Calu3 (cell line): ENCODE measurements around the gene LARGE1. TPM values are rescaled to one million over a fixed set of nuclear protein-coding genes. Genes with fewer than 3 reads are reported as not detected.

Source experiments
- BruUV-seq: library from RNA; stranded (reverse); fragments of 400-500 nt; replicated peaks from 2 replicates; lab custom pipeline; 2021; lab: Mats Ljungman, UMichigan
- CTCF ChIA-PET: fragments of 300-600 bp; sonication (Branson Sonifier 250); formaldehyde crosslinking; loops from one replicate; lab custom pipeline; 2022; ENCODE audit warnings: antibody characterized with exemption; lab: Charles Lee
- DNase-seq: peaks from one replicate; pipeline ENCODE4 v3.0.0; 2022
- H3K27ac Mint-ChIP-seq: one replicate; pipeline ENCODE4 v1.8.0; 2022; ENCODE audit warnings: mixed read lengths; ENCODE audit not compliant: unreplicated experiment
- H3K27me3 Mint-ChIP-seq: one replicate; pipeline ENCODE4 v1.8.0; 2022; ENCODE audit warnings: mixed read lengths; ENCODE audit not compliant: unreplicated experiment
- H3K36me3 Mint-ChIP-seq: one replicate; pipeline ENCODE4 v1.8.0; 2022; ENCODE audit warnings: mild to moderate bottlenecking, moderate library complexity, mixed read lengths; ENCODE audit not compliant: insufficient read depth, unreplicated experiment
- H3K4me1 Mint-ChIP-seq: one replicate; pipeline ENCODE4 v1.8.0; 2022; ENCODE audit warnings: mild to moderate bottlenecking, low read depth, mixed read lengths; ENCODE audit not compliant: unreplicated experiment
- H3K4me3 Mint-ChIP-seq: one replicate; pipeline ENCODE4 v1.8.0; 2022; ENCODE audit warnings: mild to moderate bottlenecking, low read depth, moderate library complexity, mixed read lengths; ENCODE audit not compliant: unreplicated experiment
- H3K9me3 Mint-ChIP-seq: one replicate; pipeline ENCODE4 v1.8.0; 2022; ENCODE audit warnings: low read depth, mixed read lengths; ENCODE audit not compliant: unreplicated experiment
- intact Hi-C: fragments of 100-400 bp; cut with micrococcal nuclease; formaldehyde crosslinking; loops from one replicate; pipeline ENCODE4 v1.10.0; 2022; ENCODE audit not compliant: unreplicated experiment
- total RNA-seq: library from RNA; stranded (reverse); gene quantifications from 2 replicates; pipeline ENCODE4 v1.2.3, GENCODE V29; 2022
- TF ChIP-seq, protein P1 (sequence below): fragments of 200-600 bp; IDR thresholded peaks from one replicate; pipeline ENCODE4 v1.8.0; 2022; ENCODE audit warnings: antibody characterized with exemption; ENCODE audit not compliant: unreplicated experiment

The LARGE1 gene
- total RNA-seq, 1 experiment from 2014 or later, result 11.6 TPM

DNA sequence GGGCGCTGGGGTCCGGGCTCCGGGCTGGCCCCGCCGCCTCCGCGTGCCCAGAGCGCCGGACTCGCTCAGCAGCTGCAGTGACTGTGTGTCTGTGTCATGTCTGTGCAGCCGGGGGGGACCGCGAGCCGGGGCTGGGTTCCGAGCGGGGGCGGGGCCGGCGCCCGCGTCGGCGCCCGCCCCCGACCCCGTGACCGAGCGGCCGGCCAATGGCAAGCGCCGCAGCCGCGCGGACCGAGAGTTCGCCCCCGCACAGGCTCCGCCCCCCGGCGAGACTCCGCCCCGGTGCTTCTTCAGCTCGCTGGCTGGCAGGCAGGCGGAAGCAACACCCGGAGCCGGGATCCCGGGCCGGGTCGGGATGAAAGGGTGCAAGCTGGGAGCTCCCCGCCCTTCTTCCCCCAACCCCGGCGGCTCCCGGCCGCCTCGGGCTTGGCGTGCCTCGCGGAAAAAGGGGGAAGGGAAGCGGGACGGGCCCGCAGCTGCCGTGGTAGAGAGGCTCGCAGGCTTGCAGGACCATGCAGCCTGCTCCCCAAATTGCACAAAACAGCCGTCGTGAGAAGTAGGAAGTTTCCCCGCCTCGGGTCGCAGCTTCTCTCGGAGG, 750 bp upstream of the LARGE1 start:
- CTCF ChIA-PET, result interaction anchor here (0.6 to 1.3 kb wide), 4 partner anchors 16 to 1235 kb away, joined by 3 to 4 read pairs (median 4); no protein-coding TSS in a partner anchor
- intact Hi-C loops, result loop anchor here (5.0 kb wide), 1 partner anchor 1101 kb away; no protein-coding TSS in a partner anchor
- Mint-ChIP-seq H3K9me3 (no peaks in the 10 kb centered on the region), H3K4me1 (peaks cover 17% of the 10 kb centered on the region), H3K27me3 (peaks cover 66% of the 10 kb centered on the region), H3K27ac (no peak overlapping the region), H3K4me3 (peak overlapping the region; percentile 74), H3K36me3 (peaks cover 22% of the 10 kb centered on the region)
- TF ChIP-seq, protein P1, sequence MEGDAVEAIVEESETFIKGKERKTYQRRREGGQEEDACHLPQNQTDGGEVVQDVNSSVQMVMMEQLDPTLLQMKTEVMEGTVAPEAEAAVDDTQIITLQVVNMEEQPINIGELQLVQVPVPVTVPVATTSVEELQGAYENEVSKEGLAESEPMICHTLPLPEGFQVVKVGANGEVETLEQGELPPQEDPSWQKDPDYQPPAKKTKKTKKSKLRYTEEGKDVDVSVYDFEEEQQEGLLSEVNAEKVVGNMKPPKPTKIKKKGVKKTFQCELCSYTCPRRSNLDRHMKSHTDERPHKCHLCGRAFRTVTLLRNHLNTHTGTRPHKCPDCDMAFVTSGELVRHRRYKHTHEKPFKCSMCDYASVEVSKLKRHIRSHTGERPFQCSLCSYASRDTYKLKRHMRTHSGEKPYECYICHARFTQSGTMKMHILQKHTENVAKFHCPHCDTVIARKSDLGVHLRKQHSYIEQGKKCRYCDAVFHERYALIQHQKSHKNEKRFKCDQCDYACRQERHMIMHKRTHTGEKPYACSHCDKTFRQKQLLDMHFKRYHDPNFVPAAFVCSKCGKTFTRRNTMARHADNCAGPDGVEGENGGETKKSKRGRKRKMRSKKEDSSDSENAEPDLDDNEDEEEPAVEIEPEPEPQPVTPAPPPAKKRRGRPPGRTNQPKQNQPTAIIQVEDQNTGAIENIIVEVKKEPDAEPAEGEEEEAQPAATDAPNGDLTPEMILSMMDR, result no peak
- BruUV-seq, result no TSS peak
- peak; percentile 98 for DNase-seq

DNA sequence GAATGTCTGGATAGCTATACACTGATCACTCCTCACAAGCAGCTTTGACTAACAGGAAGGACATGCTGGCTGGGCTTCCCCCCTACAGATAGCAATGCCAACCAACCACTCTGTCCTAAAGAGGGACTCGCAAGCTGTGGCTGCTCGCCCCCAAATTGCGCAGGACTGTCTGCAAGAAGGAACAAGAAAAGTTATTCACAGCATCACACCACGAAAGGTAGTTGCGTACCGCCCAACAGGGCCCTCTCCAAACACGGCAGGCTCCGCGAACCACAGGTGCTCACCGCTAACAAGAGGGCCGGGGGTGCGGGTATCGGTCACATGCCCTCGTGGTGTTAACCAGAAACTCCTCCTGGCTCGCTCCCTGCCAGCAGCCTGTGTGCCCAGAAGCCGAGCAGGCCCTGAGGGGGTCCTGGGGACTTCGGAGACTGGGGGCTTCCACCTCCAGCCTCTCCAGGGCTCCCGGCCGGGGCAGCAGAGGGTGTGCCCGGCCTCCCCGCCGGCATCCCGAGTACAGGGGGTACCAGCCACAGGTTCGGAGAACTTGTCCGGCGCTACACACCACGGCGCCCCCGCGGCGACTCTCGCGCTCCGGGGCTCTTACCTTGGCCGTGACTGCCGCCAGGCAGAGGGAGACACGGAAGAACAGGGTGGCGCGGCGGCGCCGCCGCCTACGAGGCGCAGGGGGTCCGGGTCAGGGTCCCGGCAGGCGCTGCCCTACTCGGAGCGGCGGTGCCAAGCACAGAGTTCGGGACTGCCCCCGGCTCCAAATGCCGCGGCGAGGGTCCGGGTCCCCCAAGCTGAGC, 682 bp downstream of the LARGE1 start:
- Mint-ChIP-seq H3K4me3 (peak overlapping the region; percentile 67), H3K27me3 (peaks cover 60% of the 10 kb centered on the region), H3K9me3 (no peaks in the 10 kb centered on the region), H3K27ac (no peak overlapping the region), H3K36me3 (peaks cover 22% of the 10 kb centered on the region), H3K4me1 (peaks cover 17% of the 10 kb centered on the region)
- CTCF ChIA-PET, result interaction anchor here (0.6 to 0.7 kb wide), 2 partner anchors 12 to 102 kb away, joined by 3 to 4 read pairs; no protein-coding TSS in a partner anchor
- TF ChIP-seq, protein P1, result no peak
- intact Hi-C loops, result loop anchor here (5.0 kb wide), 2 partner anchors 67 to 1103 kb away; no protein-coding TSS in a partner anchor
- no TSS peak for BruUV-seq
- DNase-seq, result peak; percentile 11

DNA sequence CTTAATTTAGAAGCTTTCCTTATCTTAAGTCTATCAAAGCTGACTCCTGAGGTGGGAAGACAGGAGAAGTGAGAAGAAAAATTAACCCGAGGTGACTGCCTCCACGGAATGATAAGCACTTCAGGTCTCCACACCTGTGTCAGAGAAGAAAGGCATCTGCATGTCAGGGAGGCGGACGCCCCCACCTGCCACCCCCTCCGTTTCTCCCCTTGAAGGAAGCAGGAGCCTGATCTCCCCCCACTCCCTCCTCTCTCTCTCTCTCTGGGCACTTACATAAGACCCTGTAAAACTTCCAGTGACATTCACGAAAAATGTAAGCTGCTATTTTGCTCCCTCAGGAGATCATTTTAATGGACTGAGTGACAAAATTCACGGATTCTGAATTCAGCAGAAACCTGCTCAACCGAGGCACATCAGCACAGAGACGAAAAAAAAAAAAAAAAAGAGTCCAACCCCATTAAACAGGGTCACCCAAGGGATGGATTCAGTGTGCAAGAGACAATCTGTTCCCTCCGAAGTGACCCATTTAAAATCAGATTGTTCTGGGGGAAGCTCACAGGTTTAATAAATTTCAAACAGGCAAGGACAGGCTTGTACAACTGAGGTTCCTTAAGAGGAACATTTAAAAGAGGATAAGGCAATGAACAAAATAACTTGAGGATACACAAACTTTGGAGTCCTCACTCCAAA, 1.5 kb downstream of the LARGE1 start:
- no peak overlapping the region for H3K27ac Mint-ChIP-seq
- H3K4me1 Mint-ChIP-seq, result peaks cover 17% of the 10 kb centered on the region
- H3K4me3 Mint-ChIP-seq, result peak overlapping the region; percentile 67
- H3K9me3 Mint-ChIP-seq, result no peaks in the 10 kb centered on the region
- no TSS peak for BruUV-seq
- H3K27me3 Mint-ChIP-seq, result peaks cover 52% of the 10 kb centered on the region
- intact Hi-C loops, result loop anchor here (5.0 kb wide), 1 partner anchor 67 kb away; no protein-coding TSS in a partner anchor
- peaks cover 22% of the 10 kb centered on the region for H3K36me3 Mint-ChIP-seq
- TF ChIP-seq, protein P1, result no peak
- no peak for DNase-seq
- CTCF ChIA-PET, result interaction anchor here (0.6 to 0.7 kb wide), 3 partner anchors 13 to 411 kb away, joined by 3 to 4 read pairs (median 4); no protein-coding TSS in a partner anchor
